H1 (cell line): Measurements from ENCODE around the gene RGR. TPM values are rescaled to one million over a fixed set of nuclear protein-coding genes. Genes with fewer than 3 reads are reported as not detected.

ENCODE experiments used
- CTCF ChIA-PET: fragments of 300-600 bp; sonication (Branson Sonifier 250); formaldehyde crosslinking; loops from one replicate; lab custom pipeline; 2021; ENCODE audit not compliant: partially characterized antibody; lab: Charles Lee
- POLR2A ChIA-PET: fragments of 300-600 bp; sonication (Branson Sonifier 250); formaldehyde crosslinking; loops from one replicate; lab custom pipeline; 2021; ENCODE audit warnings: inconsistent platforms; ENCODE audit not compliant: partially characterized antibody; lab: Charles Lee
- DNase-seq, 2 experiments: peaks; one replicate each; pipeline versions ENCODE4 v3.0.0 to v3.0.0-alpha.2; 2010 to 2022; ENCODE audit warnings: low spot score in 2 of 2, low read depth in 1 of 2, mixed read lengths in 1 of 2
- FAIRE-seq: peaks from 2 replicates; lab custom pipeline; 2011; peaks lifted over from hg19 to GRCh38; lab: Jason Lieb, UNC
- H2AFZ ChIP-seq: 2 replicates; pipeline ENCODE4 v1.8.1; 2012; ENCODE audit warnings: low read length, inconsistent platforms
- H2AK5ac ChIP-seq: 2 replicates; pipeline ENCODE4 v1.6.1; 2013; ENCODE audit warnings: low read depth, low read length
- H2BK120ac ChIP-seq: replicated peaks from 2 replicates; pipeline ENCODE3; 2013; ENCODE audit warnings: low read depth, low read length, inconsistent platforms
- H2BK12ac ChIP-seq: 2 replicates; pipeline ENCODE4 v1.6.1; 2013; ENCODE audit warnings: low read depth, low read length
- H2BK15ac ChIP-seq: 2 replicates; pipeline ENCODE4 v1.6.1; 2013; ENCODE audit warnings: low read length
- H2BK20ac ChIP-seq: 2 replicates; pipeline ENCODE4 v1.6.1; 2013; ENCODE audit warnings: low read length
- H2BK5ac ChIP-seq: 2 replicates; pipeline ENCODE4 v1.6.1; 2013; ENCODE audit warnings: low read depth, low read length
- H3K14ac ChIP-seq: 2 replicates; pipeline ENCODE4 v1.6.1; 2013; ENCODE audit warnings: inconsistent platforms; ENCODE audit not compliant: insufficient read length
- H3K18ac ChIP-seq: 2 replicates; pipeline ENCODE4 v1.6.1; 2013; ENCODE audit warnings: low read length; ENCODE audit errors: extremely low read depth
- H3K23ac ChIP-seq: 2 replicates; pipeline ENCODE4 v1.6.1; 2013; ENCODE audit warnings: inconsistent platforms; ENCODE audit not compliant: insufficient read length
- H3K23me2 ChIP-seq: 2 replicates; pipeline ENCODE4 v1.6.1; 2013; ENCODE audit warnings: low read depth, low read length
- H3K27ac ChIP-seq: 2 replicates; pipeline ENCODE4 v1.6.1; 2011; ENCODE audit warnings: low read depth, low read length, inconsistent platforms
- H3K27me3 ChIP-seq, 4 experiments: replicated peaks in 1 of 4; 1 replicate in 1 of 4; 2 replicates in 3 of 4; pipeline versions ENCODE4 v1.6.1 to v1.8.1; 2011 to 2013; ENCODE audit warnings: low read length in 3 of 4, mild to moderate bottlenecking in 3 of 4, inconsistent platforms in 2 of 4, mixed read lengths in 2 of 4, moderate library complexity in 1 of 4; ENCODE audit not compliant: control insufficient read depth in 3 of 4, insufficient read depth in 3 of 4; ENCODE audit errors: extremely low read depth in 1 of 4
- H3K36me3 ChIP-seq, 4 experiments: 2 replicates each; pipeline versions ENCODE4 v1.6.1 to v1.8.1; 2011 to 2013; ENCODE audit warnings: mild to moderate bottlenecking in 4 of 4, low read length in 3 of 4, moderate library complexity in 2 of 4, control low read depth in 1 of 4, inconsistent platforms in 1 of 4; ENCODE audit not compliant: insufficient read depth in 4 of 4, control insufficient read depth in 2 of 4
- H3K4ac ChIP-seq: replicated peaks from 2 replicates; pipeline ENCODE3; 2013; ENCODE audit warnings: low read length, low read depth, mixed read lengths, inconsistent platforms; ENCODE audit not compliant: insufficient read length
- H3K4me1 ChIP-seq, 4 experiments: replicated peaks in 1 of 4; 1 replicate in 1 of 4; 2 replicates in 3 of 4; pipeline versions ENCODE4 v1.6.1 to v1.8.1; 2011 to 2013; ENCODE audit warnings: low read length in 3 of 4, inconsistent platforms in 2 of 4, mixed read lengths in 1 of 4; ENCODE audit not compliant: insufficient read depth in 4 of 4, control insufficient read depth in 3 of 4
- H3K4me2 ChIP-seq, 2 experiments: 2 replicates each; pipeline versions ENCODE4 v1.6.1 to v1.8.1; 2011 to 2013; ENCODE audit warnings: low read depth in 2 of 2, low read length in 2 of 2, control low read depth in 1 of 2, inconsistent platforms in 1 of 2, mild to moderate bottlenecking in 1 of 2; ENCODE audit not compliant: insufficient read depth in 1 of 2
- H3K4me3 ChIP-seq, 4 experiments: fragments of 200-600, 300-600 bp in 1 of 4; sonication (generic), shearing (Covaris generic), sonication (Bioruptor Twin) in 1 of 4; 2 replicates each; pipeline versions ENCODE4 v1.5.1 to v1.8.1; 2011 to 2016; ENCODE audit warnings: low read length in 4 of 4, low read depth in 3 of 4, control low read depth in 2 of 4, inconsistent platforms in 2 of 4, mild to moderate bottlenecking in 2 of 4, mixed read lengths in 1 of 4, moderate library complexity in 1 of 4; ENCODE audit not compliant: insufficient read depth in 2 of 4; ENCODE audit errors: extremely low read depth in 1 of 4
- H3K56ac ChIP-seq: replicated peaks from 2 replicates; pipeline ENCODE3; 2013; ENCODE audit warnings: low read depth, mild to moderate bottlenecking, mixed read lengths, low read length, inconsistent platforms; ENCODE audit not compliant: insufficient read length
- H3K79me1 ChIP-seq: 2 replicates; pipeline ENCODE4 v1.6.1; 2013; ENCODE audit warnings: low read depth, low read length, control low read depth
- H3K79me2 ChIP-seq, 2 experiments: 2 replicates each; pipeline versions ENCODE4 v1.6.1 to v1.8.1; 2012 to 2013; ENCODE audit warnings: low read length in 2 of 2, mild to moderate bottlenecking in 2 of 2, inconsistent platforms in 1 of 2; ENCODE audit not compliant: insufficient read depth in 2 of 2, control insufficient read depth in 1 of 2
- H3K9ac ChIP-seq, 4 experiments: replicated peaks in 1 of 4; 1 replicate in 1 of 4; 2 replicates in 3 of 4; pipeline versions ENCODE4 v1.6.1 to v1.8.1; 2011 to 2013; ENCODE audit warnings: low read depth in 3 of 4, low read length in 3 of 4, control low read depth in 2 of 4, mild to moderate bottlenecking in 2 of 4, moderate library complexity in 2 of 4, inconsistent platforms in 1 of 4; ENCODE audit errors: extremely low read depth in 1 of 4
- H3K9me3 ChIP-seq, 2 experiments: 2 replicates each; pipeline versions ENCODE4 v1.6.1 to v1.8.1; 2012 to 2013; ENCODE audit warnings: mild to moderate bottlenecking in 2 of 2, moderate library complexity in 2 of 2, control low read depth in 1 of 2, inconsistent platforms in 1 of 2, low read depth in 1 of 2, low read length in 1 of 2, mixed read lengths in 1 of 2; ENCODE audit not compliant: insufficient read depth in 2 of 2
- H4K20me1 ChIP-seq, 2 experiments: replicated peaks in 1 of 2; 2 replicates each; pipeline versions ENCODE3 to v1.8.1; 2011 to 2013; ENCODE audit warnings: inconsistent platforms in 2 of 2, low read length in 2 of 2, mild to moderate bottlenecking in 1 of 2; ENCODE audit not compliant: insufficient read depth in 2 of 2, control insufficient read depth in 1 of 2
- H4K5ac ChIP-seq: 2 replicates; pipeline ENCODE4 v1.6.1; 2013; ENCODE audit warnings: low read length, low read depth, mixed read lengths, inconsistent platforms; ENCODE audit not compliant: insufficient read length
- H4K8ac ChIP-seq: 2 replicates; pipeline ENCODE4 v1.8.0; 2013; ENCODE audit warnings: mild to moderate bottlenecking, moderate library complexity, low read length, inconsistent platforms; ENCODE audit not compliant: insufficient read depth; ENCODE audit errors: extremely low read depth
- H4K91ac ChIP-seq: replicated peaks from 2 replicates; pipeline ENCODE3; 2013; ENCODE audit warnings: low read length, mixed read lengths, inconsistent platforms; ENCODE audit not compliant: insufficient read length
- ATF3 ChIP-seq: IDR thresholded peaks from 2 replicates; pipeline ENCODE4 v1.6.1; 2011; ENCODE audit warnings: low read depth, mild to moderate bottlenecking, low read length; ENCODE audit not compliant: insufficient read depth
- BACH1 ChIP-seq: IDR thresholded peaks from 2 replicates; pipeline ENCODE4 v1.6.1; 2012; ENCODE audit warnings: low read length, improper control_type of control experiment
- NRF1 ChIP-seq: IDR thresholded peaks from 2 replicates; pipeline ENCODE4 v1.6.1; 2011; ENCODE audit warnings: mild to moderate bottlenecking, low read depth, low read length, improper control_type of control experiment
- POLR2AphosphoS5 ChIP-seq: IDR thresholded peaks from 2 replicates; pipeline ENCODE4 v1.6.1; 2011; ENCODE audit warnings: low read depth, low read length
- RXRA ChIP-seq: IDR thresholded peaks from 2 replicates; pipeline ENCODE4 v1.6.1; 2011; ENCODE audit warnings: low read depth, mild to moderate bottlenecking, low read length, moderate library complexity; ENCODE audit not compliant: insufficient read depth
- SIX5 ChIP-seq: IDR thresholded peaks from 2 replicates; pipeline ENCODE4 v1.6.1; 2011; ENCODE audit warnings: mild to moderate bottlenecking, low read depth, low read length
- TCF12 ChIP-seq: IDR thresholded peaks from 2 replicates; pipeline ENCODE4 v1.6.1; 2011; ENCODE audit warnings: low read depth, mild to moderate bottlenecking, low read length
- USF2 ChIP-seq: IDR thresholded peaks from 2 replicates; pipeline ENCODE4 v1.6.1; 2011; ENCODE audit warnings: low read length, improper control_type of control experiment
- WGBS, 2 experiments: shearing (Covaris generic) in 1 of 2; methylation state at CpG; one replicate each; pipeline versions ENCODE4 v1.1.6 to v1.1.7; 2013 to 2015; ENCODE audit warnings: low lambda C conversion rate in 2 of 2, mixed read lengths in 2 of 2, inconsistent platforms in 1 of 2, low coverage in 1 of 2, missing lambda C conversion rate in 1 of 2; ENCODE audit not compliant: insufficient replicate concordance in 2 of 2, insufficient coverage in 1 of 2, insufficient read length in 1 of 2; ENCODE audit errors: extremely low coverage in 1 of 2, missing lambda C conversion rate in 1 of 2; 5-methylcytosine and 5-hydroxymethylcytosine counted together
- polyA plus RNA-seq, 7 experiments: library from polyadenylated mRNA; depleted of rRNA in 3 of 7; stranded (reverse) in 5 of 7; unstranded in 2 of 7; fragments of >200 nt in 5 of 7; fragments of 200-250 nt in 2 of 7; gene quantifications; 1 replicate in 5 of 7; 2 replicates in 1 of 7; 4 replicates in 1 of 7; pipeline versions ENCODE4 v1.2.1 to v1.2.3, GENCODE V29; 2011 to 2013; ENCODE audit warnings: missing spikeins in 2 of 7, mixed read lengths in 2 of 7
- total RNA-seq: library from RNA; stranded (reverse); fragmentation: NEBNext Ultra II Directional; extraction: Animal tissue kit (Norgen Biotek cat#: 25700); gene quantifications from 2 replicates; pipeline ENCODE4 v1.2.1, GENCODE V29; 2021
- TF ChIP-seq, protein P1 (sequence below): IDR thresholded peaks from 2 replicates; pipeline ENCODE4 v1.6.1; 2012; ENCODE audit warnings: low read length, inconsistent platforms
- TF ChIP-seq, protein P2 (sequence below): IDR thresholded peaks from 2 replicates; pipeline ENCODE4 v1.6.1; 2012; ENCODE audit warnings: inconsistent platforms

Gene RGR
- total and polyA plus RNA-seq, 2 of the 8 experiments (the other 6 are each of a cell fraction or from before 2014, with no cell fraction given), result not detected

DNA sequence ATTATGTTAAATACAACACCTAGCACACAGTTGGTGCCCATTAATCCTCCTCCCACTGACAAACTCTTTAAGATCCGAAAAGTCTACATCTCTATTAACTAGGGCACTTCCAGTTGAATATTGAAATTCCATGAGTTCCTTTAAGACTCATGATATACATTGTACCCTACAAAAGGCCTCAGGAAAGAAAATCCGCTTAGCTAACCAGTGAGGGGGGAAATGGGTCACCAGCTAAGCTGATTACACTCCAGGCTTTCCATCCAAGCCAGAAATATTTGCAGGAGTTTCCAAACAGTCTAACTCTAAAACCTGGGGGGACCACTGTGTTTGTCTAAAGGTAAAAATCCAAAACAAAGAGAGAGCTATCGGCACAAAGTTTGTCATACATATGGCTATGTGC, 18.2 kb upstream of the RGR start:
- WGBS, 2 experiments, result 79% methylated on average over 3 of the region's 3 CpGs; no CpG with 5 or more reads in 1 of the 2 experiments
- no peak overlapping the region for H4K91ac ChIP-seq
- no peak overlapping the region for H2BK15ac ChIP-seq
- H2BK120ac ChIP-seq, result no peak overlapping the region
- H3K14ac ChIP-seq, result no peak overlapping the region
- no peak overlapping the region for H3K4me2 ChIP-seq
- H4K20me1 ChIP-seq, result peaks cover 0 to 4% of the 10 kb centered on the region in 2 experiments
- H3K4me3 ChIP-seq, result no peak overlapping the region
- CTCF ChIA-PET, result interaction anchor here (1.0 to 6.0 kb wide), 5 partner anchors 10 to 311 kb away, joined by 3 to 59 read pairs (median 4); no protein-coding TSS in a partner anchor
- H3K4ac ChIP-seq, result no peak overlapping the region
- H3K79me2 ChIP-seq, result no peaks in the 10 kb centered on the region
- no peaks in the 10 kb centered on the region for H3K36me3 ChIP-seq
- no peaks in the 10 kb centered on the region for H3K4me1 ChIP-seq
- no peak overlapping the region for H4K5ac ChIP-seq
- FAIRE-seq, result no peak
- POLR2A ChIA-PET, result no interaction called here
- H2BK5ac ChIP-seq, result no peak overlapping the region
- H3K23me2 ChIP-seq, result no peaks in the 10 kb centered on the region
- 0 out of 7 replicates have a peak, but pooled peaks cover 0 to 2% (median 0%) of the 10 kb centered on the region in 4 experiments for H3K27me3 ChIP-seq
- H4K8ac ChIP-seq, result no peak overlapping the region
- no peak overlapping the region for H3K18ac ChIP-seq
- no peak overlapping the region for H2AFZ ChIP-seq
- no peak overlapping the region for H2AK5ac ChIP-seq
- H3K79me1 ChIP-seq, result no peaks in the 10 kb centered on the region
- no peak overlapping the region for H3K27ac ChIP-seq
- H3K9ac ChIP-seq, result no peak overlapping the region
- no peak overlapping the region for H2BK12ac ChIP-seq
- no peak overlapping the region for H3K56ac ChIP-seq
- no peak for DNase-seq
- H3K23ac ChIP-seq, result no peak overlapping the region
- no peak overlapping the region for H2BK20ac ChIP-seq
- no peaks in the 10 kb centered on the region for H3K9me3 ChIP-seq
- TF ChIP-seq SIX5 (no peak), TCF12 (no peak), BACH1 (no peak), RXRA (no peak), POLR2AphosphoS5 (no peak), USF2 (no peak), NRF1 (no peak), ATF3 (no peak)
- TF ChIP-seq, protein P1, sequence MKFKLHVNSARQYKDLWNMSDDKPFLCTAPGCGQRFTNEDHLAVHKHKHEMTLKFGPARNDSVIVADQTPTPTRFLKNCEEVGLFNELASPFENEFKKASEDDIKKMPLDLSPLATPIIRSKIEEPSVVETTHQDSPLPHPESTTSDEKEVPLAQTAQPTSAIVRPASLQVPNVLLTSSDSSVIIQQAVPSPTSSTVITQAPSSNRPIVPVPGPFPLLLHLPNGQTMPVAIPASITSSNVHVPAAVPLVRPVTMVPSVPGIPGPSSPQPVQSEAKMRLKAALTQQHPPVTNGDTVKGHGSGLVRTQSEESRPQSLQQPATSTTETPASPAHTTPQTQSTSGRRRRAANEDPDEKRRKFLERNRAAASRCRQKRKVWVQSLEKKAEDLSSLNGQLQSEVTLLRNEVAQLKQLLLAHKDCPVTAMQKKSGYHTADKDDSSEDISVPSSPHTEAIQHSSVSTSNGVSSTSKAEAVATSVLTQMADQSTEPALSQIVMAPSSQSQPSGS, result no peak
- TF ChIP-seq, protein P2, sequence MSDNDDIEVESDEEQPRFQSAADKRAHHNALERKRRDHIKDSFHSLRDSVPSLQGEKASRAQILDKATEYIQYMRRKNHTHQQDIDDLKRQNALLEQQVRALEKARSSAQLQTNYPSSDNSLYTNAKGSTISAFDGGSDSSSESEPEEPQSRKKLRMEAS, result no peak
